Brain microvascular endothelial cell (primary cell): Measurements from ENCODE around the gene ESRRG.

ENCODE experiments used
- DNase-seq: peaks from one replicate; pipeline ENCODE4 v3.0.0-alpha.2; 2020
- H3K27ac ChIP-seq: fragments of 250-450 bp; sonication (Bioruptor Pico); 2 replicates; pipeline ENCODE4 v1.5.1; 2020; ENCODE audit warnings: mild to moderate bottlenecking, moderate library complexity
- H3K27me3 ChIP-seq: fragments of 250-450 bp; sonication (Bioruptor Pico); replicated peaks from 2 replicates; pipeline ENCODE4 v1.5.1; 2020; ENCODE audit warnings: mild to moderate bottlenecking
- H3K36me3 ChIP-seq: fragments of 250-450 bp; sonication (Bioruptor Pico); replicated peaks from 2 replicates; pipeline ENCODE4 v1.5.1; 2020; ENCODE audit warnings: mild to moderate bottlenecking
- H3K4me3 ChIP-seq: 2 replicates; pipeline ENCODE4 v1.5.1; 2011; ENCODE audit warnings: low read depth, mild to moderate bottlenecking, control low read depth, low read length, moderate library complexity
- in situ Hi-C: cut with HindIII; loops from 2 replicates; pipeline ENCODE4 v1.10.0; 2017; ENCODE audit warnings: low sequenced_read_pairs, low pct_ligation_motif_present
- TF ChIP-seq, protein P1 (sequence below): IDR thresholded peaks from 2 replicates; pipeline ENCODE4 v1.5.1; 2011; ENCODE audit warnings: low read depth, mild to moderate bottlenecking, moderate library complexity, low read length, control low read depth, inconsistent platforms; ENCODE audit errors: missing control alignments

Gene ESRRG

DNA sequence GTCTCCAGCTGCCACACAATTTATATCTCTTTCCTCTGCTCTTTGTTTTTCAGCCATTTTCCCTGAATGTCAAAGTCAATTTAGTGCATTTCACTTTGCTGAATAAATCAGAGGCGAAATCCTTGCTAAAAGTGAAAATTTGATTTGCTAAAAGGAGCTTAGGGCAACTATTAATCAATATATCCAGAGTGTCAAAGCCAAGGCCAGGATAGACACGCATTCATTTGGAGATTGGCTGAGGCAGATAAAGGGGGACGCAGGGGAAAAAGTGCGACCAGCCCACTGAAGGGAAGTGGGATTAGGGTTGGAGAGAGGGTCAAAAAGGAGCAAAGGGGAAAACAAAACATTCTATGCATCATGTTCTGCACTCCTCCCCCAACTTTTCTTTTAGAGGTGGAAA lies 167.6 kb downstream of the ESRRG start:
- Histone ChIP-seq H3K4me3 (no peak overlapping the region), H3K36me3 (no peaks in the 10 kb centered on the region), H3K27ac (no peak overlapping the region), H3K27me3 (no peaks in the 10 kb centered on the region)
- in situ Hi-C loops: no loop called here
- no peak for DNase-seq
- TF ChIP-seq, protein P1, sequence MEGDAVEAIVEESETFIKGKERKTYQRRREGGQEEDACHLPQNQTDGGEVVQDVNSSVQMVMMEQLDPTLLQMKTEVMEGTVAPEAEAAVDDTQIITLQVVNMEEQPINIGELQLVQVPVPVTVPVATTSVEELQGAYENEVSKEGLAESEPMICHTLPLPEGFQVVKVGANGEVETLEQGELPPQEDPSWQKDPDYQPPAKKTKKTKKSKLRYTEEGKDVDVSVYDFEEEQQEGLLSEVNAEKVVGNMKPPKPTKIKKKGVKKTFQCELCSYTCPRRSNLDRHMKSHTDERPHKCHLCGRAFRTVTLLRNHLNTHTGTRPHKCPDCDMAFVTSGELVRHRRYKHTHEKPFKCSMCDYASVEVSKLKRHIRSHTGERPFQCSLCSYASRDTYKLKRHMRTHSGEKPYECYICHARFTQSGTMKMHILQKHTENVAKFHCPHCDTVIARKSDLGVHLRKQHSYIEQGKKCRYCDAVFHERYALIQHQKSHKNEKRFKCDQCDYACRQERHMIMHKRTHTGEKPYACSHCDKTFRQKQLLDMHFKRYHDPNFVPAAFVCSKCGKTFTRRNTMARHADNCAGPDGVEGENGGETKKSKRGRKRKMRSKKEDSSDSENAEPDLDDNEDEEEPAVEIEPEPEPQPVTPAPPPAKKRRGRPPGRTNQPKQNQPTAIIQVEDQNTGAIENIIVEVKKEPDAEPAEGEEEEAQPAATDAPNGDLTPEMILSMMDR: no peak

DNA sequence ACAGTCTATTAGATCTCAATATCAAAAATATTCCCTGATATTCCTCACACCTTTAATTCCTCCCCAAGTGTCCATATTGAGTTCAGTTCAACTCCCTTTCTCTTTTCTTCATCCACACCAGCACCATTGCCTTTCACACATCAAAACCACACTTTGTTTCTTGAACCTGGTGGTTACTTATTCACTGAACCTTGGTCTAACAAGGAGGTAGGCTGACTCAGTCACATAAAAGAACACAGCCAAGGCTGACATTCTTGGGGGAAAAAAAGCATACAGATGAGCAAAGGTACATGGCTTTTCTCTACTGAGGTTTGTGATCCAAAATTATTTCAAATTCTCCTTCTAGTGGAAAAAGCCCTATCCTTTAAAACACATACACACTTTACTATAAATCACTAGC lies 168.3 kb downstream of the ESRRG start:
- no peak overlapping the region for H3K27ac ChIP-seq
- TF ChIP-seq, protein P1: no peak
- DNase-seq: no peak
- H3K36me3 ChIP-seq: no peaks in the 10 kb centered on the region
- no peaks in the 10 kb centered on the region for H3K27me3 ChIP-seq
- H3K4me3 ChIP-seq: no peak overlapping the region
- in situ Hi-C loops: no loop called here

DNA sequence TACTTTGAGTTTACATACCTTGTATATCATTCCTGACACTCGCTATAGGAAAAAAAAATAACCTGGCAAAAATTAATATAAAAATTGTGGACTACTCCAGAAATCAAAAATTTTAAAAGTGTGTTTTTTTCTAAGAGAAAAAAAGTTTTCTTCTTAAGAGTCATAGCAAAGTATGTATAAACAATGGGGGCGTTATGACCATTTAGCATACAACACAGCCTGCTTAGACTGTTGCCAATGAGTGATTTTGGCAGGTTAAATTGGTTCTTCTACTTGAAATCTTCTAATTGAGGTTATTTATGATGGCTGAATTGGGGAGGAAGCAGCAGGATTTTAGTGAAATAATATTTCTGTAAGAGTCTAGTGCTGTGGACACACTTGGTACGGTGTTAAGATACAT lies 169.5 kb downstream of the ESRRG start:
- TF ChIP-seq, protein P1: no peak
- DNase-seq: no peak
- no peaks in the 10 kb centered on the region for H3K36me3 ChIP-seq
- in situ Hi-C loops: no loop called here
- no peak overlapping the region for H3K4me3 ChIP-seq
- H3K27me3 ChIP-seq: no peaks in the 10 kb centered on the region
- H3K27ac ChIP-seq: no peak overlapping the region

DNA sequence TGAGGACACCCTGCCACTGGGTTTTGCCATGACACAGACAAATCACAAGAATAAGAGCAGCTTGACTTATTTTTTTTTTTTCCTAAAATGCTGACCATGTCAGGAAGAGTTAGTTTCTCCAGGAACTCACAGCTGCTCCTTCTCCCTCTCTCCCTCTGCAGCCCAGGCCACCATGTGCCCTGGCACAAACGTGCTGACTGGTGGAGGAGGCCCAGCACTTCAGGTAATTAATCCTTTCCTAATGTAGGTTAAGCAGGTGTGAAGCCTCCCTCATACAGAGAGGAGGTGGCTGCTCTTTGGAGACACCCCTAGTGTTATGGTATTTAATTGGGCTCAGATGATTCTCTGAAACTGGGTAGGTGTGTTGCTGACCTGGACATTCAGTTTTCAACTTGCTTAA lies 170.2 kb downstream of the ESRRG start:
- Histone ChIP-seq H3K4me3 (no peak overlapping the region), H3K27me3 (no peaks in the 10 kb centered on the region), H3K27ac (no peak overlapping the region), H3K36me3 (no peaks in the 10 kb centered on the region)
- TF ChIP-seq, protein P1: no peak
- in situ Hi-C loops: no loop called here
- no peak for DNase-seq

DNA sequence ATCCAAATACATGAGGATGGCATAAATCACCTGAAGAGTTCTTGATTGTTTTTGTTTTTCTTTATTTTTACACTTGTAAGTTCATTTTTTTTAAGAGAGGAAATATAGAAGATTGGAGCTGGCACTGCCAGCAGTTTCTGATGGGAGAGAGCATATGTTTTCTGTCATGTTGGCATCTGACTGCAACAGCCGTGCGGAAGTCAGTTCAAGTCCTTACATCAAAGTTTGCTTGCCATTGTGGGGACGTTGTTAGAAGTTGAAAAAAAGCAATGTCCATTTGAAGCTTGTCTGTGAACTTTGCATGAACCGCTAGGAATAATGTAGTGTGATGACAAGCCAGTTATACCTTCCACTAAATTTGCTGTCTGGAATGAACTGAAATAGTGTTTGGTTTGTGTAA lies 173.4 kb downstream of the ESRRG start:
- no peaks in the 10 kb centered on the region for H3K36me3 ChIP-seq
- in situ Hi-C loops: no loop called here
- no peak for DNase-seq
- H3K27ac ChIP-seq: no peak overlapping the region
- H3K4me3 ChIP-seq: no peak overlapping the region
- no peaks in the 10 kb centered on the region for H3K27me3 ChIP-seq
- TF ChIP-seq, protein P1: no peak

DNA sequence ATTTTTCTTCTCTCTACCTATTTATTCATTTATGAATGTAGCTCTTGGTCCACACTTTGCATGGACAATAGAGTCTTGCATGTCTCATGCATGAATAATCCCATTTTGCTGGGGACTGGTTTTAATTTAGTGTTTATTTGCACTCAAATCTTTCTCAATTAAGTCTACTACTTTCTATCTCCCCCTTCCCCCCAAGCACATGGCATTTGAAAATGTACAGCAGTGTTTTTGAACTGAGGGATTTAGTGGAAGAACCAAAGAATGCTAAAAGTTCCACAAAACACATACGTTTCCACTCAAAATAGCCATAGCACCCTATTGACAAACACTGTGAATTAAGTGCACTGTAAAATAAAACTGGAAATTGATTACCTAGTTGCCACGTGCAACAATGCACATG lies 180.5 kb downstream of the ESRRG start:
- Histone ChIP-seq H3K27me3 (no peaks in the 10 kb centered on the region), H3K36me3 (no peaks in the 10 kb centered on the region), H3K27ac (no peak overlapping the region), H3K4me3 (no peak overlapping the region)
- TF ChIP-seq, protein P1: no peak
- in situ Hi-C loops: no loop called here
- DNase-seq: no peak
